Naive thymus-derived CD8-positive, alpha-beta T cell (primary cell): ENCODE measurements around the gene ACRV1. TPM values are rescaled to one million over a fixed set of nuclear protein-coding genes. Genes with fewer than 3 reads are reported as not detected.
A peak's percentile ranks its signal among the peaks of the same experiment; 100 is the strongest.
"Not testable (repeated sequence)": the region's sequence is repeated elsewhere in the genome, so short reads cannot be mapped to it uniquely, and the experiment has no call there.

Experiments used
- ATAC-seq, 2 donors: fragments of 150-1000 bp; cut with Tn5 transposase in 1 of 2; sonication (Bioruptor Pico), chemical (Tn5 transposase) in 1 of 2; 1 replicate in 1 of 2; 2 replicates in 1 of 2; pipeline ENCODE4 v1.10.0; 2021; ENCODE audit warnings: mild to moderate bottlenecking in 2 of 2, moderate library complexity in 2 of 2
- POLR2A ChIA-PET: fragments of 350-600 bp; sonication (Branson Sonifier 250); formaldehyde crosslinking; loops from one replicate; lab custom pipeline; 2021; ENCODE audit warnings: antibody characterized with exemption; lab: Charles Lee
- DNase-seq, 10 donors: peaks; one replicate each; pipeline versions ENCODE4 v3.0.0 to v3.0.0-alpha.2; 2020 to 2022
- H3K27ac Mint-ChIP-seq, 10 donors: one replicate each; pipeline ENCODE4 v1.8.0; 2020 to 2022; ENCODE audit warnings: mild to moderate bottlenecking in 10 of 10, mixed read lengths in 10 of 10, moderate library complexity in 4 of 10, inconsistent platforms in 1 of 10
- H3K27me3 Mint-ChIP-seq, 5 donors: one replicate each; pipeline ENCODE4 v1.8.0; 2021 to 2022; ENCODE audit warnings: mixed read lengths in 5 of 5
- H3K36me3 Mint-ChIP-seq, 3 donors: one replicate each; pipeline ENCODE4 v1.8.0; 2020 to 2022; ENCODE audit warnings: mixed read lengths in 3 of 3, mild to moderate bottlenecking in 2 of 3, inconsistent platforms in 1 of 3
- H3K4me1 Mint-ChIP-seq, 4 donors: one replicate each; pipeline ENCODE4 v1.8.0; 2021 to 2022; ENCODE audit warnings: mixed read lengths in 4 of 4
- H3K4me3 Mint-ChIP-seq, 10 donors: one replicate each; pipeline ENCODE4 v1.8.0; 2020 to 2022; ENCODE audit warnings: mild to moderate bottlenecking in 10 of 10, mixed read lengths in 10 of 10, moderate library complexity in 6 of 10, inconsistent platforms in 1 of 10
- H3K9me3 Mint-ChIP-seq, 9 donors: one replicate each; pipeline ENCODE4 v1.8.0; 2020 to 2022; ENCODE audit warnings: mixed read lengths in 9 of 9, mild to moderate bottlenecking in 3 of 9, inconsistent platforms in 1 of 9, moderate library complexity in 1 of 9
- polyA plus RNA-seq, 3 donors: library from polyadenylated mRNA; unstranded; fragments of 300-500 nt; fragmentation: Illumina TruSeq; gene quantifications; one replicate each; pipeline ENCODE4 v1.2.3, GENCODE V29; 2021
- total RNA-seq, 8 experiments: library from RNA in 2 of 8; stranded (reverse) in 2 of 8; gene quantifications; one replicate each; pipeline ENCODE4 v1.2.3 and lab custom pipeline; 2021 to 2026

ACRV1 gene, protein sequence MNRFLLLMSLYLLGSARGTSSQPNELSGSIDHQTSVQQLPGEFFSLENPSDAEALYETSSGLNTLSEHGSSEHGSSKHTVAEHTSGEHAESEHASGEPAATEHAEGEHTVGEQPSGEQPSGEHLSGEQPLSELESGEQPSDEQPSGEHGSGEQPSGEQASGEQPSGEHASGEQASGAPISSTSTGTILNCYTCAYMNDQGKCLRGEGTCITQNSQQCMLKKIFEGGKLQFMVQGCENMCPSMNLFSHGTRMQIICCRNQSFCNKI
- total RNA-seq (not detected), polyA plus RNA-seq (not detected), total RNA-seq (lab: John Stamatoyannopoulos, UW) (0 reads per million in 6 experiments)

DNA sequence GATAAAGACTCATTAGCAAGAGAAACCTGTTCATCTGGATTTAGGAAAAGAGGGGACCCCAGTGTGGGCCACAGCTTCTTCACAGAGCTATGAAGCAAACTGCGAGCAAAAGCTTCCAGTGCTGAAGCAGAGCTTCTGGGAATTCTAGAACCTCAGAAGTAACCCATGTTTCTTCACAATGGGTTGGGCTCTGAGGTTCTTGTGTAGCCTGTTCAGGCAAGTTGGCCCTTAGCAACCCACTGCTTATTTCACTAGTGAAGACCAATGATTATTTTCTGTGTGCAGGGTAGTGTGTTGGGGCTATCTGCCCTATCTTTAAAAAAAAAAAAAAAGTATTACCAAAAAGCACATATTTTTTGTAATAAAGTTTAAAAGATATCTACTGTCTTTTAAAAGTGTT, at the start of gene ACRV1:
ACRV1 (minus strand) TSS at position 101 of the 400 bp plus-strand sequence; CDS start at position 34, 67 bp downstream.
- H3K36me3 Mint-ChIP-seq, result no peaks in the 10 kb centered on the region
- ATAC-seq (no peak), DNase-seq (no peak)
- no peak within 1 kb of the TSS for H3K27ac Mint-ChIP-seq
- H3K27me3 Mint-ChIP-seq, result peaks cover 0 to 3% (median 0%) of the 10 kb centered on the region in 5 donors
- no peaks in the 10 kb centered on the region for H3K9me3 Mint-ChIP-seq
- H3K4me1 Mint-ChIP-seq, result no peaks in the 10 kb centered on the region
- POLR2A ChIA-PET, result no interaction called here
- H3K4me3 Mint-ChIP-seq, result no peak within 1 kb of the TSS

DNA sequence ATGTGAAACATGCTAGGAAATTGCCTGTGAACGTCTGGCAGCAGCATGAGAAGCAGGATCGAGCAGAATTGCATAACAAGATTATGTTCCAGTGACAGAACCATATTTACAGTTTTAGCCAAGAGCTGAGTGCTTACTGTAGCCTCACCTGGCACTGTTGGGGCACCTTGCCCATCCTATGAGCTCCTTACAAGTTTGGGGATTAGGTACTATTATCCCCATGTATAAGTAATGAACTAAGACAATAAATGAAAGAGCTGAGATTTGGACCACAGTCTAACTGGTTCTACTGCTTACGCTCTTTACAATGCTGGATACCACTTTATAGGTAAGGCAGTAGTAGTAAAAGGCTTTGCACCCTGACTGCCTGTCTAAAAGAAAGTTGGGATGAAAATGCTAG, 48.3 kb upstream of the ACRV1 start:
- Mint-ChIP-seq H3K36me3 (peaks cover 0 to 2% (median 0%) of the 10 kb centered on the region in 3 donors), H3K4me3 (no peak overlapping the region), H3K4me1 (no peaks in the 10 kb centered on the region), H3K27ac (no peak overlapping the region), H3K9me3 (peaks cover 0 to 1% (median 0%) of the 10 kb centered on the region in 9 donors), H3K27me3 (peaks cover 10 to 21% (median 16%) of the 10 kb centered on the region in 5 donors)
- DNase-seq (no peak), ATAC-seq (no peak)
- POLR2A ChIA-PET, result no interaction called here

DNA sequence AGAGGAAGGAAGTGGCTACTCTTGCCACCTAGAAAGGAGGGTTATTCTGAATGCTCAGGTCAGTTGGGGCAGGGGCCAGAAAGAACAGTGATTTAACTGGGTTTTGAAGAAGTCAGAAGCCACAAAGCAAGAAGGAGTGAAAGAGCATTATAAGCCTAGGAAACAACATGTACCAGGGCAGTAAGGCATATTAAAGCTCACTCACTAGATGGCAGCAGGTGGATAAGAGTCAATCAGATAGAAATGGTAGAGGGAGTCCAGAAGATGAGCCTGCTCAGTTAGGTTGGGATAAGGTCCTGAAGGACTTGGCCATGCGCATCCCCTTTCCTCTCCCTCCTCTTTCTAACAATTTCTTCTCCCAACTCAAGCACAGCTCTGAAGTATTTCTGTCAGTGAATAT, 43.5 kb upstream of the ACRV1 start:
- DNase-seq, result peak in 2 of 10 donors; percentile 2 to 12
- peaks cover 23 to 53% (median 30%) of the 10 kb centered on the region in 5 donors for H3K27me3 Mint-ChIP-seq
- no peaks in the 10 kb centered on the region for H3K36me3 Mint-ChIP-seq
- H3K27ac Mint-ChIP-seq, result no peak overlapping the region
- POLR2A ChIA-PET, result no interaction called here
- no peak overlapping the region for H3K4me3 Mint-ChIP-seq
- H3K9me3 Mint-ChIP-seq, result no peaks in the 10 kb centered on the region
- ATAC-seq, result no peak
- no peaks in the 10 kb centered on the region for H3K4me1 Mint-ChIP-seq

DNA sequence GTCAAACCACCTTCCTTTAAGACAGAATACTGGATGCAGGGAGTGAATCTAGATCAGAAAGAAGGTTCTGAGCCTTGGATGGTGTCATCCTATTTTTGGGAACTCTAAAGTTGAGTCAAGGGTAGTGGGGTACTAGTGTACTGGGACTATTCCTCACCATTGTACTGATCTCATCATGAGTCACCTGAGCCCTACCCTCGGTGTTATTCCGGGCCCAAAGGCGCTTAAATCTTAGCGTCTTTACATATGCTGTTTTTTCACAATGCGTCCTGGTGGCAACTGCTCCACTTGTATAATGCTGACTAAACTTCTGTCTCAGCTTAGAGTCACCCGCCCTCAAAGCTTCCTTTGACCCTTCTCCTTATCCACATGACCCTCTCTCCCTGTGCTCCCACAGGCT, 40.1 kb upstream of the ACRV1 start:
- Mint-ChIP-seq H3K9me3 (peaks cover 0 to 2% (median 0%) of the 10 kb centered on the region in 9 donors), H3K27ac (no peak overlapping the region), H3K27me3 (peaks cover 19 to 59% (median 32%) of the 10 kb centered on the region in 5 donors), H3K4me1 (no peaks in the 10 kb centered on the region), H3K4me3 (no peak overlapping the region), H3K36me3 (no peaks in the 10 kb centered on the region)
- ATAC-seq, result no peak
- POLR2A ChIA-PET, result no interaction called here
- no peak for DNase-seq

DNA sequence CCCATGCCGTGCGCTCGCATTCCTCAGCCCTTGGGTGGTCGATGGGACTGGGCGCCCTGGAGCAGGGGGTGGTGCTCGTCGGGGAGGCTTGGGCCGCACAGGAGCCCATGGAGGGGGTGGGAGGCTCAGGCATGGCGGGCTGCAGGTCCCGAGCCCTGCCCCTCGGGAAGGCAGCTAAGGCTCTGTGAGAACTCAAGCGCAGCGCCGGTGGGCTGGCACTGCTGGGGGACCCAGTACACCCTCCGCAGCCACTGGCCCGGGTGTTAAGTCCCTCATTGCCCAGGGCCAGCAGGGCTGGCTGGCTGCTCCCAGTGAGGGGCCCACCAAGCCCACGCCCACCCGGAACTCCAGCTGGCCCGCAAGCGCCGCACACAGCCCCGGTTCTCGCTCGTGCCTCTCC, 24.0 kb upstream of the ACRV1 start:
- peaks cover 13 to 22% (median 16%) of the 10 kb centered on the region in 5 donors for H3K27me3 Mint-ChIP-seq
- H3K4me3 Mint-ChIP-seq, H3K9me3 Mint-ChIP-seq, H3K27ac Mint-ChIP-seq, H3K4me1 Mint-ChIP-seq, POLR2A ChIA-PET, ATAC-seq, DNase-seq, H3K36me3 Mint-ChIP-seq: not testable (repeated sequence)

DNA sequence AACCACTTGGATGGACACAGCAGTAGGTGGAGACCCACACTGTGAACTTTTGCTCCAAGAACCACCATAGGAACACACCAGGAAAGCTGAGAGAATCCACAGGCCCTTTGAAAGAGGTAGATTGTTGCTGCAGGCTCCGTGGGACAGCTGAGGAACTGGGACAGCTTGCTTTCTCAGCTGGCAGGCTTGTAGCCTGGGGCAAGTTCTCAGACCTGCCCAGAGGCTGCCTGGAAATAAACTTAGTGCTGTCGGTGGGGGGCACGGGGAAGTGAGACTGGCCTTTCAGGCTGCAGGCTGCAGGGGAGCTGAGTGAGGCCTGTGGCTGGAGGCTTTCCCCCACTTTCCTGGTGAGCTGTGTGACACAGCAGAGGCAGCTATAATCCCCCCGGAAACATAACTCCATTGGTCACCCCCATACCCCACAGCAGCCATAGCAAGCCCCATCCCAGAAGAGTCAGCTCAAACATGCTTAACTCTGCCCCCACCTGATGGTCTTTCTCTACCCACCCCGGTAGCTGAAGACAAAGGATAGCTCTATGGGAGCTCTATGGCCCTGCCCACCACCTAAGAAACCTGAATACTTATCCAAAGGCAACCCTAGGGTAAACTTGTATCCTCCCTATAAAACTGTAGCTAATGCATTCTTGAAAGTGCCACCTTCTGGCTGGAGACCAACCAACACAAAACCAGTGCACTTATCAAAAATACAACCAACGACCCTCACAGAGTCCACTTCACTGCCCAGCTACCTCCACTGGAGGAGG, 21.4 kb upstream of the ACRV1 start:
- no peaks in the 10 kb centered on the region for H3K36me3 Mint-ChIP-seq
- POLR2A ChIA-PET, result no interaction called here
- peaks cover 0 to 5% (median 0%) of the 10 kb centered on the region in 9 donors for H3K9me3 Mint-ChIP-seq
- H3K27ac Mint-ChIP-seq, result no peak overlapping the region
- no peak overlapping the region for H3K4me3 Mint-ChIP-seq
- H3K27me3 Mint-ChIP-seq, result peaks cover 16 to 29% (median 20%) of the 10 kb centered on the region in 5 donors
- H3K4me1 Mint-ChIP-seq, result peaks cover 0 to 1% (median 0%) of the 10 kb centered on the region in 4 donors
- ATAC-seq, result no peak
- DNase-seq, result no peak

DNA sequence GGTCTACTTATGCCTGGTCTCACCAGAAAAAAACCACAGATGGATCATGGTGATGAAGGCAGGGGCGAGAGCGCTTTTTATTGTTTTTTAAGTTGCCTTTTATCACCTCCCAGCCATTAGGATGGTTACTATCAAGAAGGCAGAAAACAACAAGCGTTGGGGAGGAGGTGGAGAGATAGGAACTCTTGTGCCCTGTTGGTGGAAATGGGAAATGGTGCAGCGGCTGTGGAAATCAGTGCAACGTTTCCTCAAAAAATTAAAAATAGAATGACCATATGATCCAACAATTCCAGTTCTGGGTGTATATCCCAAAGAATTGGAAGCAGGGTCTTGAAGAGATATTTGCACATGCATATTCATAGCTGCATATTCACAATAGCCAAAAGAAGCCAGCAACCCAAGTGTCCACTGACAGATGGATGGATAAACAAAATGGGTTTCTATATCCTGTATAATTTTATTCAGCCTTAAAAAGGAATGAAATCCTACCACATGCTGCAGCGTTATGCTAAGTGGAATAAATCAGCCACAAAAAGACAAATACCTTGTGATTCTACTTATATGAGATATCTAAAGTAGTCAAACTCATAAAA, 20.5 kb upstream of the ACRV1 start:
- no peak for ATAC-seq
- Mint-ChIP-seq H3K27ac (no peak overlapping the region), H3K36me3 (no peaks in the 10 kb centered on the region), H3K4me3 (no peak overlapping the region), H3K27me3 (peaks cover 10 to 26% (median 18%) of the 10 kb centered on the region in 5 donors), H3K4me1 (peaks cover 0 to 1% (median 0%) of the 10 kb centered on the region in 4 donors), H3K9me3 (peaks cover 0 to 1% (median 0%) of the 10 kb centered on the region in 9 donors)
- POLR2A ChIA-PET, result no interaction called here
- no peak for DNase-seq

DNA sequence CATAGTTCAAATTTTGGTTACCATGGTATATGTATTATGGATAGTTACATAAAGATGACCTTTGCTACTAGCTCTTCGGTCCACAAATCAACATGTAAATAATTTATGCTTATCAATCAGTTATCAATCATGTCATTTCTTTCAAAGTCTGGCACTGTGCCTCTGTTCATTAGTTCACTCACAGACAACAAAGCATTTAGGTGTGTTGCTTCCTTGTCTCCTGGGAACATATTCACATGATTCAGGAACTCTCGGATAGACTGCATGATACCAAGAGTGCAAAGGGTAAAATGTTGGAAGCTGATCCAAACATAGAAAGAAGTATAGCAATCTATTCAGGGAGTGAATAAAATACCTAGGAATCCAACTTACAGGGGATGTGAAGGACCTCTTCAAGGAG, 14.3 kb upstream of the ACRV1 start:
- POLR2A ChIA-PET, result no interaction called here

DNA sequence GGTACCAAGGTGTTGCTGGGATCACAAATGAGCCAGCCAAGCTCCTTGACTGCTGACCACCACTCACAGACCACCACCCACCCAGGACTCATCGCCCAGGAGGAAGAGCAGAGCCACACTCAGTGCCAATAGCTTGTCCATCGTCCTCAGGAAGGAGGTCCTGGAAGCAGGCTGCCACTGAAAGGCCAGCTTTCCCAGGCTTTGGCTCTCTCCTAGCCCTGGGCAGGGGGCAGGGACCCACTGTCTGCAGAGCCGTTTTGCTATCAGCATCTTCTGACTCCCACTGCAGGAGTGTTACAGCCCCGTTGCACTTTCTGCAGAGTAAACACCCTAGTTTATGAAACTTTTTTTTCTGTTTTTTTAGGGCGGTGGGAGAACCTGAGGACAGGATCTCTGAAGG, 12.2 kb upstream of the ACRV1 start:
- Mint-ChIP-seq H3K27ac (no peak overlapping the region), H3K9me3 (no peaks in the 10 kb centered on the region), H3K4me1 (no peaks in the 10 kb centered on the region), H3K4me3 (no peak overlapping the region), H3K27me3 (peaks cover 0 to 6% (median 2%) of the 10 kb centered on the region in 5 donors), H3K36me3 (no peaks in the 10 kb centered on the region)
- DNase-seq, result no peak
- POLR2A ChIA-PET, result no interaction called here
- ATAC-seq, result no peak

More for the DNA sequence above, 14.3 kb upstream of the ACRV1 start:
- ATAC-seq (no peak), DNase-seq (no peak)
- Mint-ChIP-seq H3K27me3 (peaks cover 4 to 22% (median 9%) of the 10 kb centered on the region in 5 donors), H3K27ac (no peak overlapping the region), H3K9me3 (no peaks in the 10 kb centered on the region), H3K4me3 (no peak overlapping the region), H3K36me3 (no peaks in the 10 kb centered on the region), H3K4me1 (peaks cover 0 to 1% (median 0%) of the 10 kb centered on the region in 4 donors)

DNA sequence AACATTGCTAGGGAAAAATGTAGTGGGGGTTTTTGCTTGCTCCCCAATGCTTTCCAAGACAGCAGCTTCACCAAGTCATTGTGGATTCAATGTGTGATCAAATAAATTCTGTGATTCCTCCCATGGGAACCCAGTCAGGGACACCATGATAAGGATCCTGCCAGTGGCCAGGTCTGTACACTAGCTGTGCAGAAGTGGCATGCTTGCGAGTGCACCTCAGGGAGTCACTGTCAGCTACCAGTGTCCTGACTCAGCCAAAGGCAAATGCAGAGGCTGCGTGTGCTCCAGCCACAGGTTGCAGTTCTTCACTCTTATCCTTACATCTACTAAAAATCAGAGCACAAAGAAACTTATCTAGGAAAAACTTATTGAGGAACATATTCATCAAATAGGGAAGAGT, 9.4 kb upstream of the ACRV1 start:
- ATAC-seq (no peak), DNase-seq (no peak)
- Mint-ChIP-seq H3K4me1 (peaks cover 0 to 2% (median 0%) of the 10 kb centered on the region in 4 donors), H3K9me3 (no peaks in the 10 kb centered on the region), H3K27ac (no peak overlapping the region), H3K27me3 (peaks cover 0 to 10% (median 1%) of the 10 kb centered on the region in 5 donors), H3K36me3 (no peaks in the 10 kb centered on the region), H3K4me3 (no peak overlapping the region)
- POLR2A ChIA-PET, result no interaction called here

DNA sequence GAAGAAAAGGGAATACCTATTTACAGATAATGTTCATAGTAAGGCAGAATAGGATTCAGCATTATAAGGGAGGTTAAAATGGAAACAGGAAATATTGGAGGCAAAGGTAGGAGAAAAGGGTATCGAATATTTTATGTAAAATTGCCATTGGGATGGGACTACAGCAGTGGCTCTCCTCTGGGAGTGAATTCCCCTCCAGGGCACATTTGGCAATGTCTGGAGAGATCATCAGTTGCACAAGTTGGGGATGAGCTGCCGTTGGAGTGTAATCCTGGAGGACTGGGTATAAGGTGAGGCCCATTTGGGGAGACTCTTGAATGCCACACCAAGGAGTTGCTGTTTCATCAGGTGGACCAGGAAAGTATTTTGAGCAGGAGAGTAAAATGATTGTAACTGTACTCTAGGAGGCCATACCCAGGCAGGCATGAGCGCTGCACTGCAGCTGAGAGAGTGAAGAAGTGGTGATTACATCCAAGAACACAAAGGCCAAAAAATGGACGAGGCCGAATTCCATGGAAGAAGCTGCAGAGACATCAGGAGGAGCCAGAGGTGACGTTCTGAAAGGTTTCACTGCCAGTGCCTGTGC, 8.7 kb upstream of the ACRV1 start:
- Mint-ChIP-seq H3K4me3 (no peak overlapping the region), H3K4me1 (peaks cover 0 to 2% (median 0%) of the 10 kb centered on the region in 4 donors), H3K27me3 (peaks cover 0 to 8% (median 0%) of the 10 kb centered on the region in 5 donors), H3K36me3 (no peaks in the 10 kb centered on the region), H3K27ac (no peak overlapping the region), H3K9me3 (no peaks in the 10 kb centered on the region)
- ATAC-seq (no peak), DNase-seq (no peak)
- POLR2A ChIA-PET, result no interaction called here

DNA sequence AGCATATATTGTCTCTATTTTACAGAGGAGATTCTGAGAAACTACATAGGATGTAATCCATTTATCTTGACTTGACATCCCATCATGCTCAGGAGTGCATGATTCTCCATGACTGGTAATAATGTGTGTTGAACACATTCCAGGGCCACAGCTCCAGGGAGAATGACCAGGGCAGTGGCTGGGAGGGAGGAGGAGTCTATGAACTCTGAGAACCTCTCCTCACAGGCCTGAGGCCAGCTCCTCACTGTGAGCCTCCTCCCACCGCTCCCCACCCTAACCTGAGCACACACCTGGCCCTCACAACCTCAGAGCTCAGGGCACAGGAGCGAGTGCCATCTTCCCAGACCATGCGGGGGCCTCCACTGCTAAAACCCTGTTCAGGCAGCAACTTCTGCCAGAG, 8.0 kb upstream of the ACRV1 start:
- Mint-ChIP-seq H3K27me3 (peaks cover 0 to 6% (median 0%) of the 10 kb centered on the region in 5 donors), H3K9me3 (no peaks in the 10 kb centered on the region), H3K27ac (no peak overlapping the region), H3K4me1 (peaks cover 0 to 2% (median 0%) of the 10 kb centered on the region in 4 donors), H3K36me3 (no peaks in the 10 kb centered on the region), H3K4me3 (no peak overlapping the region)
- ATAC-seq (no peak), DNase-seq (no peak)
- POLR2A ChIA-PET, result no interaction called here
